Activated naive CD4-positive, alpha-beta T cell treated with anti-CD3 and anti-CD28 coated beads, Interleukin-2, amount 50 U/mL, for 24 hours (primary cell): ENCODE data around the gene ADAMTS15.

Experiments used
- H3K27ac Mint-ChIP-seq: one replicate; pipeline ENCODE4 v1.8.0; 2021; ENCODE audit warnings: mild to moderate bottlenecking, mixed read lengths
- H3K27me3 Mint-ChIP-seq: one replicate; pipeline ENCODE4 v1.8.0; 2021; ENCODE audit warnings: mixed read lengths
- H3K36me3 Mint-ChIP-seq: one replicate; pipeline ENCODE4 v1.8.0; 2021; ENCODE audit warnings: mixed read lengths
- H3K4me1 Mint-ChIP-seq: one replicate; pipeline ENCODE4 v1.8.0; 2021; ENCODE audit warnings: mixed read lengths
- H3K4me3 Mint-ChIP-seq: one replicate; pipeline ENCODE4 v1.8.0; 2021; ENCODE audit warnings: mild to moderate bottlenecking, mixed read lengths
- H3K9me3 Mint-ChIP-seq: one replicate; pipeline ENCODE4 v1.8.0; 2021; ENCODE audit warnings: mixed read lengths

Gene ADAMTS15

DNA sequence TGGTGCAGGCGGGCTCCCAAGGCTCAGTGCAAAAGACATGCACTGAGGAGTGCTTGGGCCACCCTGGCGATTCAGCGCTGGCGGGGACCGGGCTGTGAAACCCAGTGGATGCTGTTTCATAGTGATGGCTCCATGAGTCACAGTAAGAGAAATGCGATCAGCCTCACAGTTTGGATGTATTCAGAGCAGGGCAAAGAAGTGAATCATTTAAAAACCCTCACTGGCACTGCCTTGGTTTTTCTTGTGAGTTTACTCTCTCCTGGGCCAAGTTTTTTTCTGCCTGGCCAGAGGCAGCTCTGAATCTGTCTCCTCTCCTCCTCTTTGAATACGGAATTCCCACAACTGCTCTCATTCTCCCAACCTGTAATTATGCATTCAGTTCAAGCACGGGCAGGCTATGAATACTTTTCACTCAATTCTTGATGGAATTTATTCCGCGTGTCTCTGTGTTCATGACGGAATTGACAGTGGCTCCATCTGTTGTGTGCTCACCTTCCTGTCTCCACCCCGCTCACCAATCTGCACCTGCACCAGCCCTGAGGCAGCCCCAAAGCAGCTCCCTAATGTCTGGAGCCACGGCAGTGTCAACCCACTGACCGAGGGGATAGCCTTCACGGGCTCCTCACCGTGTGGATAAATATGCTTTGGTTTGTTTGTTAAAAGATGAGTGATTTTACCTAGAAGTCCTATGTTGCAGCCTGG, 34.9 kb upstream of the ADAMTS15 start:
- Mint-ChIP-seq H3K27ac (no peak overlapping the region), H3K4me3 (no peak overlapping the region), H3K36me3 (no peaks in the 10 kb centered on the region), H3K27me3 (no peaks in the 10 kb centered on the region), H3K4me1 (no peaks in the 10 kb centered on the region), H3K9me3 (no peaks in the 10 kb centered on the region)

DNA sequence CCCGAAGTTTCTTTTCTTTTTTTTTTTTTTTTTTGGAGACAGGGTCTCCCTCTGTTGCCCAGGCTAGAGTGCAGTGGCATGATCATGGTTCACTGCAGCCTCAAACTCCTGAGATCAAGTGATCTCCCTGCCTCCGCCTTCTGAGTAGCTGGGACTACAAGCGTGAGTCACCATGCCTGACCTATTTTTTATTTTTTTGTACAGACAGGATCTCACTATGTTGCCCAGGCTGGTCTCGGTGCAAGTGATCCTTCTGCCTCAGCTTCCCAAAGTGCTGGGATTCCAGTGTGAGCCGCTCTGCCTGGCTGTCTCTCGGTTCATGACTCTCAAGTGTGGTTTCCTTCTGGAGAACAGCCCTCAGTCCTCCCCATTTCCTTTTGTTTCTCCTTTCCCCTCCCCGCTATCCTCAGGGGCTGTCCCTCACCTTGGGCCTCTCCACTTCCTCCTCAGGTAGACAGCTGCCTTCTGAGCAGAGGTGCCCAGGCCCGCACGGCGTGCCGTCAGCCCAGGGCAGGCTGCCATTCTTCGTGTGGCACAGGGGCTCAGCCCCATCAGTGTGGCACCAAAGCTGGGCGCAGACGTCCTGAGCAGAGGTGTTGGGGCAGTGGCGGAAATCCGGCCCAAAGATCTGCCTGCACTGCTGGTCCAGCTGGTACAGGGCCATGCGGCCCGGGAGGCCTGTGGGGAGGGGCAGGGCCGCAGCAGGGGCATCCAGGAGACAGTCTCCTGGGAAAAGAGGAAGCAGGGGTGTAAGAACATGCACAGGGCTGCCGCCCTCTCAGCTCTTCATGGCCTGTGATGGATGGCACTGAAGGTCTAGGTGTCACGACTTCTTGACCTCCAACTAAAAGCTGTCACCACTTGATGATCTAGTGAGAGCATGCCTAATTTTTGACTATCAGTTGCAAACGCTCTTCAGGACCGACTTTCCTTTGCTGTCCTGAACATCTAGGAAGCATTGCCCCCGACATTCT, 34.1 kb upstream of the ADAMTS15 start:
- Mint-ChIP-seq H3K27ac (no peak overlapping the region), H3K9me3 (no peaks in the 10 kb centered on the region), H3K4me1 (no peaks in the 10 kb centered on the region)

DNA sequence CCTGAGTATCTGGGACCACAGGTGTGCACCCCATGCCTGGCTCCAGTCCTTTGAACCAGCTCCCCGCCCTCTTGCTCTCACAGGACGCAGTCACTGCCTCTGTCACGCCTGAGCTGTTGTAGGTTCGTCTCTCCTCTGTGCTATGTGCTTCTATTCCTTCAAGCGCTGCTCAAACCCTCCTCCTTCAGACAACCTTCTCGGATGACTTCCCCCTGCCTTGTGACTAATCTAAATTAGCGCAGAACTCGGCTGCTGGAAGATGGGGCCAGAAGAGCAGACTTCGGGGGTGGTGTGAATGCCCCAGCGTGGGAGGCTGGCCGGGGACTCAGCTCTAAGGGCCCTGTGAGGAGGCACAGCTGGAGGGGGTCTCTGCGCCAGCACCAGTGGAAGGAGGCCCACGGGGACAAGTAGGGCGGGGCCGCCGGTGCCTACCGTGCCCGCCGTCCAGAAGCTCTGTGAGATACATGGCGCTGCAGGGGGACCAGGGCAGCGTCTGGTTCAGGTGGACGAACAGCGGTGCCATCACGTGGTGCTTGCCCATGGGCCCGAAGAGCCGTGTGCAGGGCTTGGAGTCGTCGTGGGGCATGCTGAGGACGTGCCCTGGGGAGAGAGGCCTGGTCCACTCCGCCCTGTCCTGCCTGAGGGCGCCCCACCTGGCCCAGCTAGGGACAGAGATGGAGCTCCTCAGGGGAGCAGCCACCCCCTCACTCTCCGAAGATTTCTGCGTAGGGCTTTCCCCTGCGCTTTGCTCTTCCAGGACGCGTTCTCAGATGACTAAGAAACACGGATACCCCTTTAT, 32.5 kb upstream of the ADAMTS15 start:
- H3K9me3 Mint-ChIP-seq = no peaks in the 10 kb centered on the region
- H3K4me1 Mint-ChIP-seq = no peaks in the 10 kb centered on the region
- H3K27ac Mint-ChIP-seq = no peak overlapping the region
- no peaks in the 10 kb centered on the region for H3K27me3 Mint-ChIP-seq
- no peak overlapping the region for H3K4me3 Mint-ChIP-seq
- no peaks in the 10 kb centered on the region for H3K36me3 Mint-ChIP-seq

More for the DNA sequence above, 34.1 kb upstream of the ADAMTS15 start:
- Mint-ChIP-seq H3K27me3 (no peaks in the 10 kb centered on the region), H3K36me3 (no peaks in the 10 kb centered on the region), H3K4me3 (no peak overlapping the region)

DNA sequence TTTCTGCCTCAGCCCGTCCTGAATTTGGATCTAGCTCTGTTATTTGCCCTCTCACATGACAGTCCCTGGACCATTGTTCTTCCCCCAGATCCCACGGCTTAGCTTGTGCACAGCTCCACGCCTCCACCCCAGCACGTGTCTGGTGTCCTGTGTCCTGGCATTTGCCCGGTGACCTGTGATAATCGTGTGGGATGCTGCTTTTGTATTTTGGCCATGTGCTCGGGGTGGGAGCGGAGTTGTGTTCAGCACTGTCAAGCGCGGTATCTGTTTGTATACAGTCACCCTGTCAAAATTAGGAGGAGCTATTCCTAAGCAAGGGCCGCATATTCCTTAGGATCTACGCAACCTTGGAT, 31.9 kb upstream of the ADAMTS15 start:
- no peak overlapping the region for H3K27ac Mint-ChIP-seq
- no peaks in the 10 kb centered on the region for H3K4me1 Mint-ChIP-seq
- peaks cover 1% of the 10 kb centered on the region for H3K27me3 Mint-ChIP-seq
- H3K36me3 Mint-ChIP-seq = no peaks in the 10 kb centered on the region
- H3K9me3 Mint-ChIP-seq = no peaks in the 10 kb centered on the region
- H3K4me3 Mint-ChIP-seq = no peak overlapping the region

DNA sequence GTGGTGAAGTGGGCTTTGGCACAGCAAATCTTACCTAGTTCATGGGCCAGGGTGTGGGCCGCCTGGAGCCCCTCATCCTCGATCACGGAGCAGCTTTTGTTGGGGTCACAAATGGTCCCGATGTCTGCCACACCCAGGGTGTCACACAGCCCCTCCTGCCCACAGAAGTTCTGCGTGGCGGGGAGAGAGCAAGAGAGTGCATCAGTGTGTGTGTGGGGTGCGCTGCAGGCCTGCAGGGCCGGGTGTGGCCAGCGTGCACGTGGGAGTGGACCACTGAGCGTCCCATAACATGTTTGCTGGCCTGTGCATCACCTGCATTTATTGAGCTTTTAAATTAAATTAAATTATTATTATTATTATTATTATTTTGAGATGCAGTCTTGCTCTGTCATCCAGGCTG, 31.5 kb upstream of the ADAMTS15 start:
- H3K4me3 Mint-ChIP-seq = no peak overlapping the region
- H3K27me3 Mint-ChIP-seq = peaks cover 1% of the 10 kb centered on the region
- H3K4me1 Mint-ChIP-seq = no peaks in the 10 kb centered on the region
- no peak overlapping the region for H3K27ac Mint-ChIP-seq
- H3K9me3 Mint-ChIP-seq = no peaks in the 10 kb centered on the region
- H3K36me3 Mint-ChIP-seq = no peaks in the 10 kb centered on the region

DNA sequence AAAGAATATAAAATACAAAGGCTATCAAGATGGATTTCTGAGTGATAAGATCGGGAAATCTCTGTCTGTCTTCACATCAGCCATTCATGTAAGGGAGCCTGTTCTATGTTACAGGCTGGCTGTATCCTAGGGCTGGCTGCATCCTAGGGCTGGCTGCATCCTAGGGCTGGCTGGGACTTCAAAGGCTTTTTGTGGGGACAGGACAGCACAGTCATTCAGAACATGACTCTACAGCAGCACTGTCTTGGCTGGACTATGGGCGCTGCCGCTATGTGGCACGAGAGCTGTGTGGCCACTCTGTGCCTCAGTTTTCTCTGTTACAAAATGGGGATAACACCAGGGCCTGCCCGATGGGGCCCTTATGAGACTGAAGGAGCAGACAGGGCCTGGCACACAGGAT, 30.2 kb upstream of the ADAMTS15 start:
- peaks cover 4% of the 10 kb centered on the region for H3K27me3 Mint-ChIP-seq
- H3K4me1 Mint-ChIP-seq = no peaks in the 10 kb centered on the region
- no peak overlapping the region for H3K4me3 Mint-ChIP-seq

DNA sequence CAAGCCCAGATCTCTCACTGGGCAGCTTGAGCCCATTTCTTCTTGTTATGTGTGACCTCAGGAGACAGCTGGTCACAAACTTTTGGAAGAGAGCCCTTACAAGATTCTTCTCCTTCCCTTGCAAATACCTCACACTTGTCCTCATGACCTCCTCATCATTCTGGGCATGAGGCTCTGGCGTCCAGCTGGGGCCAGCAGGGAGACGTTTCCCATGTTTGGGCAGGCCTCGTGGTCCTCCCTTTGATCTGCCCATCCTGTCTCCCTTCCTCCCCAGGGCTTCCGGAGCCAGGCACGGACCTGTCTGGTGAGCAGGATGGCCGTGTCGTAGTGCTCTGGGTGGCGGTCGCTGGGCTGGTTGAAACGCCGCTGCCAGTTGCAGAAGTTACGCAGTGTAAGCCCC, 29.7 kb upstream of the ADAMTS15 start:
- Mint-ChIP-seq H3K4me3 (no peak overlapping the region), H3K9me3 (no peaks in the 10 kb centered on the region), H3K36me3 (no peaks in the 10 kb centered on the region), H3K4me1 (no peaks in the 10 kb centered on the region), H3K27me3 (peaks cover 4% of the 10 kb centered on the region), H3K27ac (no peak overlapping the region)

More for the DNA sequence above, 30.2 kb upstream of the ADAMTS15 start:
- no peaks in the 10 kb centered on the region for H3K36me3 Mint-ChIP-seq
- H3K9me3 Mint-ChIP-seq = no peaks in the 10 kb centered on the region
- H3K27ac Mint-ChIP-seq = no peak overlapping the region

DNA sequence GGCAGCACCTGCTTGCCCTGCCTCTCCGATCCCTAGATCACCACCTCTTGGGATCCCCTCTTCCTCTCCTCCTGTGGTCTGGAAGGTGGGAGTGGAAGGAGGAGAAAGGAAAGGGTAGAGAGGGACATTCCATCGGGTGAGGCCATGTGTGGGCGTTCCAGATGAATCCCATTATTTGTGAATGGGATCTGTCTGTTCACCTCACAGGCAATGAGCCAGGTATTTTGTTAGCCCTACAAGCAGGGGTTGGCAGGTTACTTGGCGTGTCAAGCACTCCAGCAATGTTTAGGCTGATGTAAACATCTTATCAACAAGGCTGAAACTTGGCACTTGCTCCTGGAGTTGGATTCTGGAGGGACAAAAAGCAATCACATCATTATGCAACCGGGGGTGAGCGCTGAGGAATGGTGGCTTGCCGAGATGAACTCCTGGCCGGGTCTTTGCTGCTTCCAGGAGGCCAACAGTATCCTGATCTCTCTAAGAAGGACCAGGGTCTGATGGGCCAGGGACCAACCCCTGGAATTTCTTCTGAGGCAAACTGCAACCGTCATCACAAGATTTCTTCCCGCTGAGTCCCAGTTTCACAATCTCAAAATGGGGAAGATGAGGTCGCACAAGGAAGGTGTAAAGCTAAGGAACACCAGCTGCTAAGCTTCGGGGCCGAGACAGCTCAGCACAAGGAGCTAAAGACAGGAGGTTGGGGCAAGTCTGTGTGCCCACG, 27.8 kb upstream of the ADAMTS15 start:
- H3K4me1 Mint-ChIP-seq = no peaks in the 10 kb centered on the region
- H3K36me3 Mint-ChIP-seq = no peaks in the 10 kb centered on the region
- no peak overlapping the region for H3K27ac Mint-ChIP-seq
- H3K4me3 Mint-ChIP-seq = no peak overlapping the region
- peaks cover 12% of the 10 kb centered on the region for H3K27me3 Mint-ChIP-seq
- H3K9me3 Mint-ChIP-seq = no peaks in the 10 kb centered on the region

DNA sequence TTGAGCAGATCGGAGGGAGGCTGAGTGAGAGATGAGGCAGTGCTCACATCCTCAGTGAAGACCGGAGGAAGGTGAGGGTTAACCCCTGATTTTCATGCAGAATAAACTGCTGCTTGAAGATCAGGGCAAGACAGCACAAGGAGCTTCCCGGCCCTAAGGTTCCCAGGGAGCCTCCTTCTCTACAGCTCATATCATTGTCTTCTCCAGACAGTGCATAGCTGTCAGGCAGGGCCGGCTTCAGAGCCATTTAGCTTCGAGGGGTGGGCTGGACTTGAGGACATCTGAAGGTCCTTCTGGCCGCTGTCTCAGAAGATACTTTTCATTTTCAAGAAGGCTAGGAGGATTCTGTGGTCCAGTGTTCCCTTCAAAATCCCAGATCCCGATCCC, 27.3 kb upstream of the ADAMTS15 start:
- no peaks in the 10 kb centered on the region for H3K9me3 Mint-ChIP-seq
- no peaks in the 10 kb centered on the region for H3K36me3 Mint-ChIP-seq
- no peak overlapping the region for H3K27ac Mint-ChIP-seq
- H3K4me3 Mint-ChIP-seq = no peak overlapping the region
- no peaks in the 10 kb centered on the region for H3K4me1 Mint-ChIP-seq
- H3K27me3 Mint-ChIP-seq = peaks cover 12% of the 10 kb centered on the region

DNA sequence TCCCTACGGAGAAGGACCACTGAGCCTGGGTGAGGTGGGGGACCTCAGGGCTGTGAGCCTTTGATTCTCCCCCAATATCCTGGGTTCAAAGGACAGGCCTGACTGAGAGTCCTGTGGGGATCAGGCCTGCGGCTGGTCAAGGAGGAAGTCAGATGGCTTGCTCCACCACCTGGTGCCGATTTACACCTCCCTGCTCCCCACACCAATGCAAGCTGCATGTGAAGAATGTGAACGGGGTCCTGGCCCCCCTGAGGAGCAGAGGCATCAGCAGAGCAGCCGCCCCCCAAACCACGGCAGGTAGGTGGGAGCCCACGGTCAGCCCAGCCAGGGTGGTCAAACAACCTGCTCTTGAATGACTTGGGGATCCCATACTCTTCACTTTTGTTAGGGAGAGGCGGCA, 26.7 kb upstream of the ADAMTS15 start:
- Mint-ChIP-seq H3K27ac (no peak overlapping the region), H3K27me3 (peaks cover 12% of the 10 kb centered on the region), H3K9me3 (no peaks in the 10 kb centered on the region), H3K4me3 (no peak overlapping the region), H3K4me1 (no peaks in the 10 kb centered on the region), H3K36me3 (no peaks in the 10 kb centered on the region)

DNA sequence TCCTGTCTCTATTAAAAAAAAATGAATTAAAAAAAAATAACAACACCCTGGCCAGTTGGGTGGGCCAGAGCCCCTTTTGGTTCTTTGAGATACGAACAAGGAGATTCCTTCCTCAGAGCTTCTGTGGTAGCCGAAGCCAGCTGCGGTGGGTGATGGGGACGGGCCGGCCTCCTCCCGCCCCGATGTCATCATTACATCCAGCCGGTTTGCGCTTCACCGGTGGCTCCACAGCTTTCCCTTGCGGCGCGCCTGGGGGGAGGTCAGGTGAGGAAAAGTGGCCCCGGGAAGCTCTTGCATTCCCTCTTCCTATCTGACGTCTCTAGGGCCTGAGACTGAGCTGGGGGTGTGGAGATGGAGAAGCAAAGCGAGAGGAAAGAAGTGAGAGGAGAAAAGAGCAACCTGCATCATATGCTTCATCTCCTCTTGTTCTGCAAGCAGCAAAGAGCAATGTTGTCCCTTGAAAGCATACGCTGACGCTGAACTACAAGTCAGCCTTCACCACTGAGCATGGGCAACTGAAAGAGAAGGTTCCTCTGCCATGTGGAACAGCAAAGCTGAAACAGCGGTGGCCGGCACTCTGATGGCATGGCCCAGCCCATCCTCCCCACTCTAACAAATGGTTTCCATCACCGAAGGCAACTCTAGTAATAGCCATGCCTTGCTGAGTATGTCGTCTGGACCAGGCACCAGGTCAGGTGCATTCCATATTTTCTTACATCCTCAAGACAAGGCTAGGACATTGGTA, 26.0 kb upstream of the ADAMTS15 start:
- Mint-ChIP-seq H3K36me3 (no peaks in the 10 kb centered on the region), H3K4me1 (peaks cover 6% of the 10 kb centered on the region), H3K9me3 (no peaks in the 10 kb centered on the region), H3K27ac (no peak overlapping the region), H3K4me3 (no peak overlapping the region), H3K27me3 (peaks cover 19% of the 10 kb centered on the region)

DNA sequence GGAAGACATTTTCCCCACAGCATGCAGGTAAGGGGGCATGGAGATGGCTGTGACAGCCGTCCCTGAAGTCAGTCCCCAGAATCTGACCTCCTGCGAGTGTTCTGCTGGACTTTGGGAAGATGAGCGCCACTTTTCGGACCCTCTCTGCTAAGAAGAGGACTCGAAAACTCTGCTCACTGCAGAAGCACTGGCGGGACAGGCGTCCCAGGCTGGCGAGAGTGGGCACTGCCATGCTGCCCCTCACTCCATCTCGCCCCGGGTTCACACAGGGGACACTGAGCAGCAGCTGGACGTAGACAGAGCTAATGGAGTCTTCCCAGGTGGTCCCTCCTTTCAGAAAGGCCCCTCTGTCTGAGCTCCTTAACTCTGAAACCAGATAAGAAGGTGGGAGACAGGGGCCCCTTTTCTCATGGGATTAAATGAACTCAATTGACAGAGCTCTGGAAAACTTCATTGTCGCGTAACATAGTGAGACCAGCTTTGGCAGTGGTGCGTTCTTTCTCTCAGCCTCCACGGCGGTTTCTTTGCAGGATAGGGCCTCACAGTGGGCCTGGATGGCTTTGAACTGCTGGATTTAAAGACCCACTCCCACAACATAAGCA, 24.8 kb upstream of the ADAMTS15 start:
- no peaks in the 10 kb centered on the region for H3K9me3 Mint-ChIP-seq
- H3K4me3 Mint-ChIP-seq = no peak overlapping the region
- peaks cover 8% of the 10 kb centered on the region for H3K4me1 Mint-ChIP-seq
- H3K27me3 Mint-ChIP-seq = peaks cover 21% of the 10 kb centered on the region
- H3K36me3 Mint-ChIP-seq = no peaks in the 10 kb centered on the region
- H3K27ac Mint-ChIP-seq = no peak overlapping the region

DNA sequence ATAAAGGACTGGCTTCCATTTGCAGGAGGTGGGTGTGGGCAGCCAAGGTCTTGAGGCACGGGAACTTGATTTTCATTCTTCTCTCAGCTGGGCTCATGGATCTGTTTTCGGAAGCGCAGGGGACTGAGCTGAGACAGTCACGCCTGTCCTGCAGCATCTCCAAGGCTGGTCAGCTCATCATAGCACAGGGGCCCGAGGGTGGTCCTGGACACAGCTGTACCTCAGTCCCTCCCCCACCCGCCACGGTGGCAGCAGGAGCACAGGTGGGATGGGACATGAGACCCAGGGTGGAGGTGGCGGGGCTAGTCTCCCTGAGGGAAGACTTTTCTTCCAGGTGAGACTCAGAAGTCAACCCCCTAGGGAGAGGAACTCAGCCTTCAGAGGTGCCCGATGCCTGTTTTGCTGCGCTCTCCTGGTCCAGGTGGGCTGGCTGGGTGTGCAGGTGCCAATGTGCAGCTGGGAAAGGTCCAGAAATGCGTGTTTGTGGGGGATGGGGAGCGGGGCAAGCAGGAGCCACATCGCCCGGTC, 23.8 kb upstream of the ADAMTS15 start:
- Mint-ChIP-seq H3K4me1 (peaks cover 14% of the 10 kb centered on the region), H3K27ac (no peak overlapping the region), H3K4me3 (no peak overlapping the region)

DNA sequence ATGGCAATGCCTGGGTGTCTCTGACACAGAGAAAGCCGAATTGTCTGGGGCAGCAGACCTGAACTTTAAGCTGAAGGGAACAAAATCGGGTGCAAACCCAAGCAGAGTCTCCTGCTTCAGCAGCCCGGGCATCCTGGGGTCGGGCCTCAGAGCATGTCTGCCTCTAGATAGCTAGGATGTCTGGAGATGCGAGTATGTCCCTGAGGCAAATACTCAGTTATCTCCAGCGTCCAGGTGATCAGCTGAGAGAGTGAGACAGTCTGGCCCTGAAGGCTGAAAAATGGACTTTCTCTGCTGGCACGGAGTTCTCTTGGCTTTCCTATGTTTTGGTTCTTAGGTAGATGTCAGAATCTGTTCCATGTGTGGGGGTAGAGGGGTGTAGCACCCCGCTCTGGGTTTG, 23.3 kb upstream of the ADAMTS15 start:
- no peaks in the 10 kb centered on the region for H3K9me3 Mint-ChIP-seq
- H3K4me3 Mint-ChIP-seq = no peak overlapping the region
- H3K36me3 Mint-ChIP-seq = no peaks in the 10 kb centered on the region
- no peak overlapping the region for H3K27ac Mint-ChIP-seq
- peaks cover 34% of the 10 kb centered on the region for H3K27me3 Mint-ChIP-seq
- peaks cover 14% of the 10 kb centered on the region for H3K4me1 Mint-ChIP-seq

More for the DNA sequence above, 23.8 kb upstream of the ADAMTS15 start:
- Mint-ChIP-seq H3K27me3 (peaks cover 31% of the 10 kb centered on the region), H3K36me3 (no peaks in the 10 kb centered on the region), H3K9me3 (no peaks in the 10 kb centered on the region)
